Tibial artery (tissue), 4 donors: ENCODE data around the gene OSBPL1A.

ENCODE experiments used
- DNase-seq, 2 donors: peaks; one replicate each; pipeline ENCODE4 v3.0.0-alpha.2; 2019
- H3K27ac ChIP-seq, 2 donors: fragments of 200-600 bp; sonication (generic) in 1 of 2; 1 replicate in 1 of 2; 2 replicates in 1 of 2; pipeline ENCODE4 v1.5.1; 2018 to 2019; ENCODE audit warnings: mild to moderate bottlenecking in 1 of 2
- H3K27me3 ChIP-seq, 2 donors: fragments of 200-600 bp; sonication (generic) in 1 of 2; one replicate each; pipeline versions ENCODE4 v1.5.1 to v1.6.0; 2016 to 2019
- H3K36me3 ChIP-seq, 3 donors: fragments of 200-600 bp; sonication (generic) in 2 of 3; one replicate each; pipeline ENCODE4 v1.5.1; 2016 to 2019; ENCODE audit warnings: mild to moderate bottlenecking in 2 of 3
- H3K4me1 ChIP-seq, 4 donors: fragments of 200-600 bp; sonication (generic) in 2 of 4; 1 replicate in 3 of 4; 2 replicates in 1 of 4; pipeline ENCODE4 v1.5.1; 2016 to 2019
- H3K4me3 ChIP-seq, 2 donors: fragments of 200-600 bp; sonication (generic) in 1 of 2; 1 replicate in 1 of 2; 2 replicates in 1 of 2; pipeline ENCODE4 v1.5.1; 2018 to 2019; ENCODE audit warnings: mild to moderate bottlenecking in 2 of 2
- H3K9me3 ChIP-seq, 3 donors: fragments of 200-600 bp; sonication (generic) in 1 of 3; one replicate each; pipeline ENCODE4 v1.5.1; 2016 to 2019
- intact Hi-C: fragments of 100-400 bp; cut with DNase I; formaldehyde crosslinking; loops from one replicate; pipeline ENCODE4 v1.15.0; 2023; ENCODE audit warnings: low total_unique reads
- TF ChIP-seq, protein P1 (sequence below), 2 experiments: fragments of 200-600 bp in 1 of 2; fragments of 450-650 bp in 1 of 2; IDR thresholded peaks; one replicate each; pipeline ENCODE4 v1.5.1; 2017 to 2019; ENCODE audit warnings: antibody characterized with exemption in 2 of 2, mild to moderate bottlenecking in 1 of 2, moderate library complexity in 1 of 2

Gene OSBPL1A

DNA sequence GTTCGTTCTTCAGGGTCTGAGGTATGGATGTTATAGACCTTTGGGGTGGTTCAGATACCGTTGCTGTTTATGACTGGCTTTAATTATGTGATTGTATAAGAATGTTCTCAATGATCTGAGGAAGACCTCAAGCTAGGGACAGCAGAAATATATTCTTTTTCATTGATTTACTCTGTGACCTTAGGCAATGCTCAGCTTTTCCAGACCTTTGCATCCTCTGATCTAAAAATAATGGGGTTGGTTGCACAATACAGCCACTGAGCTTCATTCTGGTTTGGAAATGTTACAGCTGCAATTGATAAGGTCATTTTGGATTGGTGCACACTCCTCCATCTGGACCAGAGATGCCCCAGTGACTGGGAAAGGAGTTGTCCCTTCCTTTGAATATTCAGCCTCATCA lies 276.0 kb downstream of the OSBPL1A start:
- intact Hi-C loops, result no loop called here
- TF ChIP-seq, protein P1, sequence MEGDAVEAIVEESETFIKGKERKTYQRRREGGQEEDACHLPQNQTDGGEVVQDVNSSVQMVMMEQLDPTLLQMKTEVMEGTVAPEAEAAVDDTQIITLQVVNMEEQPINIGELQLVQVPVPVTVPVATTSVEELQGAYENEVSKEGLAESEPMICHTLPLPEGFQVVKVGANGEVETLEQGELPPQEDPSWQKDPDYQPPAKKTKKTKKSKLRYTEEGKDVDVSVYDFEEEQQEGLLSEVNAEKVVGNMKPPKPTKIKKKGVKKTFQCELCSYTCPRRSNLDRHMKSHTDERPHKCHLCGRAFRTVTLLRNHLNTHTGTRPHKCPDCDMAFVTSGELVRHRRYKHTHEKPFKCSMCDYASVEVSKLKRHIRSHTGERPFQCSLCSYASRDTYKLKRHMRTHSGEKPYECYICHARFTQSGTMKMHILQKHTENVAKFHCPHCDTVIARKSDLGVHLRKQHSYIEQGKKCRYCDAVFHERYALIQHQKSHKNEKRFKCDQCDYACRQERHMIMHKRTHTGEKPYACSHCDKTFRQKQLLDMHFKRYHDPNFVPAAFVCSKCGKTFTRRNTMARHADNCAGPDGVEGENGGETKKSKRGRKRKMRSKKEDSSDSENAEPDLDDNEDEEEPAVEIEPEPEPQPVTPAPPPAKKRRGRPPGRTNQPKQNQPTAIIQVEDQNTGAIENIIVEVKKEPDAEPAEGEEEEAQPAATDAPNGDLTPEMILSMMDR (IDR thresholded peaks at IDR 0.05), result no peak
- Histone ChIP-seq H3K27me3 (no peaks in the 10 kb centered on the region), H3K9me3 (no peaks in the 10 kb centered on the region), H3K4me1 (peaks cover 0 to 10% (median 1%) of the 10 kb centered on the region in 4 donors), H3K4me3 (no peak overlapping the region), H3K36me3 (peaks cover 0 to 14% (median 0%) of the 10 kb centered on the region in 3 donors), H3K27ac (no peak overlapping the region)
- DNase-seq, result no peak

DNA sequence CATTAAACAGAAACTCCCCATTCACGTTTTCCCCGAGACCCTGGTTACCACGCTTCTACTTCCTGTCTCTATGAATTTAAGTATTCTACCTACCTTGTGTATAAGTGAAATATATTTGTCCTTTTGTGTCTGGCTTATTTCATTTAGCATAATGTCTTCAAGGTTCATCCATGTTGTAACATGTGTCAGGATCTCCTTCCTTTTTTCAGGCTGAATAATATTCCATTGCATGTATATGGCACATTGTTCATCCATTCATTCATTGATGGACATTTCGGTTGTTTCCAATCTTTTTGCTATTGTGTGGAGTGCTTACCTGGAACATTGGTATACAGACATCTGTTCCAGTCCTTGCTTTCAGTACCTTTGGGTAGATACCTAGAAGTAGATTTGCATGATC lies 276.9 kb downstream of the OSBPL1A start:
- Histone ChIP-seq H3K4me3 (no peak overlapping the region), H3K9me3 (no peaks in the 10 kb centered on the region), H3K36me3 (peaks cover 0 to 14% (median 0%) of the 10 kb centered on the region in 3 donors), H3K27ac (no peak overlapping the region), H3K27me3 (no peaks in the 10 kb centered on the region), H3K4me1 (peaks cover 0 to under 1% (median 0%) of the 10 kb centered on the region in 4 donors)
- TF ChIP-seq, protein P1 (IDR thresholded peaks at IDR 0.05), result no peak
- intact Hi-C loops, result no loop called here
- DNase-seq, result no peak

DNA sequence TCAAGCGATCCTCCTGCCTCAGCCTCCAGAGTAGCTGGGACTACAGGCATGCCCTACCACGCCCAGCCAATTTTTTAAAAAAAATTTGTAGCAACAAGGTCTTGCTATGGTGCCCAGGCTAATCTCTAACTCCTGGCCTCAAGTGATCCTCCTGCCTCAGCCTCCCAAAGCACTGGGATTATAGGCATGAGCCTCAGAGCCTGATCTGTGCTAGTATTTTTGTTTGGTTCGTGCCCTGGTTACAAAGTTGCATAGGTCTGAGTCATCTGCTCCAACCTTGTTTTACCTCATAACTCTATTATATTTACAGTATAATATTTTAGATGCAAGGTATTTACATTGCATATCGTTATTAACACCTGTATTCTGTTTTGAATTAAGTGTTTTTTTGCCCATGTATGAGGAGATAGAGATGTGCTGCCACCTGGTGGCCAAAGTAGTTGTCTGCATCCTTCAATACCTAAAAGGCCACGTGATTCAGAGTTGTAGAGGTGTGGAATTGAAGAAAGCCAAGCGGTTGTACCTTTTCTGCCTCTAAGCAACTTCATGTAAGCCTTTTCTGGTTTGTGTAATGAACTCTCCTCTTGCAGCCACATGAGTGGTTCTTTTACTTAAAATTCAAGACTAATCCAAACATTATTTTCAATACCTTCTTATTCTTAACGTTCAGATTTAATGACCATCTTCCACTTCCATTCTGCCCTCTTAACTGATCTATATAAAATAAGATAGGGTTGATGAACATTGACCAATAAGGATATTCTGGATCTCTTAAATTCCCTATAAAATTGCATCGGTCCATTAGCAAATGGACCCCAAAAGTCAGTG lies 278.7 kb downstream of the OSBPL1A start:
- H3K4me3 ChIP-seq, result no peak overlapping the region
- TF ChIP-seq, protein P1 (IDR thresholded peaks at IDR 0.05), result peak; percentile 81 to 89
- DNase-seq, result peak; percentile 66 to 82
- H3K27ac ChIP-seq, result no peak overlapping the region
- intact Hi-C loops, result loop anchor here (5.0 kb wide), 1 partner anchor 497 kb away; no protein-coding TSS in a partner anchor
- no peaks in the 10 kb centered on the region for H3K4me1 ChIP-seq
- H3K9me3 ChIP-seq, result no peaks in the 10 kb centered on the region
- peaks cover 0 to 4% (median 0%) of the 10 kb centered on the region in 3 donors for H3K36me3 ChIP-seq
- H3K27me3 ChIP-seq, result no peaks in the 10 kb centered on the region

DNA sequence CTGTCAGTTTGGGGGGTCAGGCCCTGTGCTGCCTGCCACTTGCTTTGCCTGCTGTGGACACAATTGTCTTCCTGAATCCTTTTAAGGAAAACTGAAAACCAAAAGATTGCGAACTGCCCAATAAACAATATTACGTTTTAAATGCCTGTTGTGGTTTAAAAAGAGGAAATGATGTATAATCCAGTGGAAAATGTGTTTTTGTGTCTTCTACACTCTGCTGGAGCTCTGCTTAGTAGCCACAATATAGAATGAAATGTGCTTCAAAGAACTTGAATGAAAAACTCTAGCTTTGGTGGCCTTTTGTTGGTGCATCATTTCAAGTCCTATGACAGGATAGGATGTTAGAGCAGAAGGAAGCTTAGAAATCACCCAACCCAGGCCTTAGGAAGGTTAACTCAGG lies 282.0 kb downstream of the OSBPL1A start:
- no peak overlapping the region for H3K4me3 ChIP-seq
- no peak overlapping the region for H3K27ac ChIP-seq
- TF ChIP-seq, protein P1 (IDR thresholded peaks at IDR 0.05), result no peak
- H3K9me3 ChIP-seq, result no peaks in the 10 kb centered on the region
- H3K36me3 ChIP-seq, result peaks cover 0 to 11% (median 0%) of the 10 kb centered on the region in 3 donors
- intact Hi-C loops, result loop anchor here (5.0 kb wide), 1 partner anchor 493 kb away; no protein-coding TSS in a partner anchor
- no peak for DNase-seq
- H3K27me3 ChIP-seq, result no peaks in the 10 kb centered on the region
- no peaks in the 10 kb centered on the region for H3K4me1 ChIP-seq

DNA sequence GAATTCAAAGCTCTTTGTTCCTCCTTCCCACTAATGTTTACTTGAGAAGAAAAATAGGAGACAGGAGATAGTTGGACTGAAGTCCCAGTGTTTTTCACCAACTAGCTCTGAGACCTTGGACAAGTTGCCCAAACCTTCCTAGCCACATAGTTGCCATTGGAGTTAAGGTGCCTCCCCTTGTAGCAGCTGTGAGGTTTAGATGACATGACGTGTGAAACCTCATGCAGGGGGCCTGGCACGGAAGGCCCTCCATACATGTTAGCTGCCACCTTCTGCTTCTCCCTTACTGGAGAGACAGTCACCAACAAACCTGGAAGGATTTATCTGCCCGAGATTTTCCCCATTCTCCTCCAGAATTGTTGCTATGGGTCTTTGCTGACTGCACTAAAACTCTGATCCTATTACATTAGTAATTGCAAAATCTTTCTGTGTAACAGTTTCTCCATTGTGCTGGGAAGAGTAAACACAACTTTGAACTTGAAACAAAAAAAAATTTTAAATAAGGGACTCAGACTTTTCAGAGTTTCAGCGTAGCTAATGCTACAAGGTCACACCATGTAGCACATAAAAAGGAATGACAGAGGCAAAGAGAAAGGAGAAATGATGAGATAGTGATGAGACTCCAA lies 282.6 kb downstream of the OSBPL1A start:
- Histone ChIP-seq H3K27ac (no peak overlapping the region), H3K36me3 (peaks cover 0 to 11% (median 0%) of the 10 kb centered on the region in 3 donors), H3K9me3 (no peaks in the 10 kb centered on the region), H3K27me3 (no peaks in the 10 kb centered on the region), H3K4me1 (no peaks in the 10 kb centered on the region), H3K4me3 (no peak overlapping the region)
- intact Hi-C loops, result loop anchor here (5.0 kb wide), 1 partner anchor 493 kb away; no protein-coding TSS in a partner anchor
- TF ChIP-seq, protein P1 (IDR thresholded peaks at IDR 0.05), result no peak
- no peak for DNase-seq
